ENCODE measurements around the gene INAFM1. TPM values are rescaled to one million over a fixed set of nuclear protein-coding genes. Genes with fewer than 3 reads are reported as not detected.
A peak's percentile ranks its signal among the peaks of the same experiment; 100 is the strongest.

INAFM1 gene
- total RNA-seq (6.1 TPM), polyA plus RNA-seq (ENCODE audit: insufficient read depth in 1 of 8, insufficient read length in 8 of 8, low replicate concordance in 1 of 8) (10 to 100 TPM in 7 of 8 donors, 1 to 10 TPM in 1; 9.8 to 17.1 (median 13.8) TPM)
- long read RNA-seq, donor 1, partial matches to known transcripts = 0 of 4 reads
- long read RNA-seq, donor 1, other reads (novel, unspliced or antisense) = 0 of 4 reads
- long read RNA-seq, donor 2, partial matches to known transcripts = 0 of 2 reads
- long read RNA-seq, donor 2, other reads (novel, unspliced or antisense) = 0 of 2 reads
- long read RNA-seq, donor 3, transcript INAFM1-201 (1 exons, 1,255 nt) = major isoform, 6 of 6 reads
- long read RNA-seq, donor 3, partial matches to known transcripts = 0 of 6 reads
- long read RNA-seq, donor 3, other reads (novel, unspliced or antisense) = 0 of 6 reads
- long read RNA-seq, donor 4, transcript INAFM1-201 (1 exons, 1,255 nt) = major isoform, 5 of 5 reads
- long read RNA-seq, donor 4, partial matches to known transcripts = 0 of 5 reads
- long read RNA-seq, donor 4, other reads (novel, unspliced or antisense) = 0 of 5 reads
- long read RNA-seq, donor 5, transcript INAFM1-201 (1 exons, 1,255 nt) = major isoform, 13 of 13 reads
- long read RNA-seq, donor 5, partial matches to known transcripts = 0 of 13 reads
- long read RNA-seq, donor 5, other reads (novel, unspliced or antisense) = 0 of 13 reads
- long read RNA-seq, donor 6, transcript INAFM1-201 (1 exons, 1,255 nt) = major isoform, 11 of 11 reads
- long read RNA-seq, donor 6, partial matches to known transcripts = 0 of 11 reads
- long read RNA-seq, donor 6, other reads (novel, unspliced or antisense) = 0 of 11 reads
- long read RNA-seq, donor 7, partial matches to known transcripts = 0 of 4 reads
- long read RNA-seq, donor 7, other reads (novel, unspliced or antisense) = 0 of 4 reads
- long read RNA-seq, donor 8, transcript INAFM1-201 (1 exons, 1,255 nt) = major isoform, 5 of 5 reads
- long read RNA-seq, donor 8, partial matches to known transcripts = 0 of 5 reads
- long read RNA-seq, donor 8, other reads (novel, unspliced or antisense) = 0 of 5 reads
- long read RNA-seq, donor 9, transcript INAFM1-201 (1 exons, 1,255 nt) = major isoform, 8 of 8 reads
- long read RNA-seq, donor 9, partial matches to known transcripts = 0 of 8 reads
- long read RNA-seq, donor 9, other reads (novel, unspliced or antisense) = 0 of 8 reads
- long read RNA-seq, donor 10, transcript INAFM1-201 (1 exons, 1,255 nt) = major isoform, 9 of 9 reads
- long read RNA-seq, donor 10, partial matches to known transcripts = 0 of 9 reads
- long read RNA-seq, donor 10, other reads (novel, unspliced or antisense) = 0 of 9 reads
- long read RNA-seq, donor 11, transcript INAFM1-201 (1 exons, 1,255 nt) = major isoform, 8 of 8 reads
- long read RNA-seq, donor 11, partial matches to known transcripts = 0 of 8 reads
- long read RNA-seq, donor 11, other reads (novel, unspliced or antisense) = 0 of 8 reads

GRCh38 chr19:47274071-47274890, at the start of gene INAFM1:
Gene INAFM1, plus strand, starts transcription at chr19:47274885. Its CDS starts 35 bp downstream, at chr19:47274920.
- WGBS (ENCODE audit: insufficient coverage) = under 1% methylated on average over 41 of the region's 72 CpGs
- peak within 1 kb of the TSS; percentile 70 for H3K4me3 ChIP-seq (ENCODE audit: low read length)
- peak; percentile 96 for DNase-seq
- no peaks in the 10 kb centered on the region for H3K27me3 ChIP-seq (ENCODE audit: control insufficient read depth, insufficient read depth, low read length)
- H3K4me1 ChIP-seq (ENCODE audit: control insufficient read depth, insufficient read depth, low read length) = peaks cover 35% of the 10 kb centered on the region
- H3K27ac ChIP-seq (ENCODE audit: low read length) = peak within 1 kb of the TSS; percentile 99
- H3K36me3 ChIP-seq (ENCODE audit: control insufficient read depth, insufficient read depth, low read length) = peaks cover 33% of the 10 kb centered on the region
- no peaks in the 10 kb centered on the region for H3K9me3 ChIP-seq (replicated peaks; ENCODE audit: control insufficient read depth, low read depth, low read length)

GRCh38 chr19:47225746-47226425, 48.8 kb upstream of the INAFM1 start:
- H3K27ac ChIP-seq (ENCODE audit: low read length) = peak overlapping the region; percentile 93
- peaks cover 4% of the 10 kb centered on the region for H3K36me3 ChIP-seq (ENCODE audit: control insufficient read depth, insufficient read depth, low read length)
- H3K4me1 ChIP-seq (ENCODE audit: control insufficient read depth, insufficient read depth, low read length) = peaks cover 42% of the 10 kb centered on the region
- DNase-seq = peak; percentile 97
- H3K4me3 ChIP-seq (ENCODE audit: low read length) = peak overlapping the region; percentile 50
- no peaks in the 10 kb centered on the region for H3K9me3 ChIP-seq (replicated peaks; ENCODE audit: control insufficient read depth, low read depth, low read length)
- under 1% methylated on average over 53 of the region's 59 CpGs for WGBS (ENCODE audit: insufficient coverage)
- H3K27me3 ChIP-seq (ENCODE audit: control insufficient read depth, insufficient read depth, low read length) = peaks cover 26% of the 10 kb centered on the region

- Histone ChIP-seq H3K4me1 (ENCODE audit: control insufficient read depth, insufficient read depth, low read length) (peaks cover 45% of the 10 kb centered on the region), H3K27me3 (ENCODE audit: control insufficient read depth, insufficient read depth, low read length) (peaks cover 30% of the 10 kb centered on the region), H3K36me3 (ENCODE audit: control insufficient read depth, insufficient read depth, low read length) (no peaks in the 10 kb centered on the region), H3K9me3 (replicated peaks; ENCODE audit: control insufficient read depth, low read depth, low read length) (no peaks in the 10 kb centered on the region), H3K27ac (ENCODE audit: low read length) (peak overlapping the region; percentile 90), H3K4me3 (ENCODE audit: low read length) (peak overlapping the region; percentile 50)
- DNase-seq = peak; percentile 82
- 6% methylated on average over 32 of the region's 56 CpGs for WGBS (ENCODE audit: insufficient coverage)
Observed at GRCh38 chr19:47226426-47227351, 48.0 kb upstream of the INAFM1 start.

- Histone ChIP-seq H3K36me3 (ENCODE audit: control insufficient read depth, insufficient read depth, low read length) (no peaks in the 10 kb centered on the region), H3K4me1 (ENCODE audit: control insufficient read depth, insufficient read depth, low read length) (peaks cover 50% of the 10 kb centered on the region), H3K27me3 (ENCODE audit: control insufficient read depth, insufficient read depth, low read length) (peaks cover 36% of the 10 kb centered on the region), H3K9me3 (replicated peaks; ENCODE audit: control insufficient read depth, low read depth, low read length) (no peaks in the 10 kb centered on the region), H3K27ac (ENCODE audit: low read length) (peak overlapping the region; percentile 90), H3K4me3 (ENCODE audit: low read length) (peak overlapping the region; percentile 34)
- peak; percentile 89 for DNase-seq
- WGBS (ENCODE audit: insufficient coverage) = 5% methylated on average over 12 of the region's 27 CpGs
Observed at GRCh38 chr19:47227352-47228167, 47.1 kb upstream of the INAFM1 start.

- H3K27ac ChIP-seq (ENCODE audit: low read length) = peak overlapping the region; percentile 90
- peaks cover 51% of the 10 kb centered on the region for H3K4me1 ChIP-seq (ENCODE audit: control insufficient read depth, insufficient read depth, low read length)
- peaks cover 36% of the 10 kb centered on the region for H3K27me3 ChIP-seq (ENCODE audit: control insufficient read depth, insufficient read depth, low read length)
- no peaks in the 10 kb centered on the region for H3K36me3 ChIP-seq (ENCODE audit: control insufficient read depth, insufficient read depth, low read length)
- WGBS (ENCODE audit: insufficient coverage) = 4% methylated on average over 45 of the region's 50 CpGs
- peak overlapping the region; percentile 34 for H3K4me3 ChIP-seq (ENCODE audit: low read length)
- no peaks in the 10 kb centered on the region for H3K9me3 ChIP-seq (replicated peaks; ENCODE audit: control insufficient read depth, low read depth, low read length)
- no peak for DNase-seq
Observed at GRCh38 chr19:47228168-47228936, 46.3 kb upstream of the INAFM1 start.

- Histone ChIP-seq H3K4me3 (ENCODE audit: low read length) (peak overlapping the region; percentile 36), H3K4me1 (ENCODE audit: control insufficient read depth, insufficient read depth, low read length) (peaks cover 51% of the 10 kb centered on the region), H3K9me3 (replicated peaks; ENCODE audit: control insufficient read depth, low read depth, low read length) (no peaks in the 10 kb centered on the region), H3K36me3 (ENCODE audit: control insufficient read depth, insufficient read depth, low read length) (no peaks in the 10 kb centered on the region), H3K27me3 (ENCODE audit: control insufficient read depth, insufficient read depth, low read length) (peaks cover 38% of the 10 kb centered on the region), H3K27ac (ENCODE audit: low read length) (peak overlapping the region; percentile 90)
- WGBS (ENCODE audit: insufficient coverage) = 35% methylated on average over 10 of the region's 10 CpGs
- DNase-seq = no peak
Observed at GRCh38 chr19:47228937-47229675, 45.6 kb upstream of the INAFM1 start.

GRCh38 chr19:47229676-47230053, 45.0 kb upstream of the INAFM1 start:
- Histone ChIP-seq H3K4me3 (ENCODE audit: low read length) (peak overlapping the region; percentile 36), H3K4me1 (ENCODE audit: control insufficient read depth, insufficient read depth, low read length) (peaks cover 51% of the 10 kb centered on the region), H3K9me3 (replicated peaks; ENCODE audit: control insufficient read depth, low read depth, low read length) (no peaks in the 10 kb centered on the region), H3K36me3 (ENCODE audit: control insufficient read depth, insufficient read depth, low read length) (no peaks in the 10 kb centered on the region), H3K27me3 (ENCODE audit: control insufficient read depth, insufficient read depth, low read length) (peaks cover 41% of the 10 kb centered on the region), H3K27ac (ENCODE audit: low read length) (peak overlapping the region; percentile 90)
- DNase-seq = no peak
- WGBS (ENCODE audit: insufficient coverage) = 7% methylated on average over 6 of the region's 9 CpGs
